GM21390 (cell line): ENCODE results near the gene BBX.
"Not testable (repeated sequence)": the region's sequence is repeated elsewhere in the genome, so short reads cannot be mapped to it uniquely, and the experiment has no call there.

Experiments used
- ATAC-seq: cut with Tn5 transposase; IDR thresholded peaks from one replicate; pipeline ENCODE4 v1.9.1; 2021; ENCODE audit not compliant: unreplicated experiment

The BBX gene

GRCh38 chr3:107680698-107681097 is 157.9 kb downstream of the BBX start:
- peak; percentile 71 for ATAC-seq

GRCh38 chr3:107681396-107681795 is 158.6 kb downstream of the BBX start:
- ATAC-seq: no peak

GRCh38 chr3:107682580-107682979 is 159.8 kb downstream of the BBX start:
- no peak for ATAC-seq

- ATAC-seq: no peak
Observed at GRCh38 chr3:107683447-107683846, 160.7 kb downstream of the BBX start.

GRCh38 chr3:107684431-107684925 is 161.7 kb downstream of the BBX start:
- no peak for ATAC-seq

- no peak for ATAC-seq
Observed at GRCh38 chr3:107685383-107685782, 162.6 kb downstream of the BBX start.

GRCh38 chr3:107687056-107687581 is 164.4 kb downstream of the BBX start:
- ATAC-seq: no peak

GRCh38 chr3:107689355-107689754 is 166.6 kb downstream of the BBX start:
- no peak for ATAC-seq

- no peak for ATAC-seq
Observed at GRCh38 chr3:107690522-107691138, 167.9 kb downstream of the BBX start.

GRCh38 chr3:107691984-107692383 is 169.2 kb downstream of the BBX start:
- ATAC-seq: not testable (repeated sequence)

GRCh38 chr3:107697348-107697747 is 174.6 kb downstream of the BBX start:
- ATAC-seq: not testable (repeated sequence)

GRCh38 chr3:107697855-107698254 is 175.1 kb downstream of the BBX start:
- ATAC-seq: not testable (repeated sequence)

GRCh38 chr3:107699682-107700081 is 176.9 kb downstream of the BBX start:
- no peak for ATAC-seq

- ATAC-seq: no peak
Observed at GRCh38 chr3:107701299-107701698, 178.5 kb downstream of the BBX start.

- ATAC-seq: no peak
Observed at GRCh38 chr3:107704477-107704876, 181.7 kb downstream of the BBX start.

GRCh38 chr3:107705046-107705445 is 182.3 kb downstream of the BBX start:
- ATAC-seq: no peak

GRCh38 chr3:107710851-107711250 is 188.1 kb downstream of the BBX start:
- ATAC-seq: no peak

- ATAC-seq: no peak
Observed at GRCh38 chr3:107716734-107717133, 194.0 kb downstream of the BBX start.

GRCh38 chr3:107718547-107718946 is 195.8 kb downstream of the BBX start:
- no peak for ATAC-seq

GRCh38 chr3:107727102-107727501 is 204.3 kb downstream of the BBX start:
- no peak for ATAC-seq

GRCh38 chr3:107729686-107730085 is 206.9 kb downstream of the BBX start:
- no peak for ATAC-seq

- no peak for ATAC-seq
Observed at GRCh38 chr3:107734317-107734716, 211.6 kb downstream of the BBX start.

GRCh38 chr3:107737914-107738313 is 215.2 kb downstream of the BBX start:
- no peak for ATAC-seq
